ENCODE results near the gene AXL. TPM values are rescaled to one million over a fixed set of nuclear protein-coding genes. Genes with fewer than 3 reads are reported as not detected.

AXL gene
- total and polyA plus RNA-seq, 9 of the 15 experiments (the other 6 are each of a cell fraction or from before 2014, with no cell fraction given): 0.80 to 6.6 (median 1.6) TPM

GRCh38 chr19:41274802-41275201, 55.8 kb downstream of the AXL start:
- BruUV-seq (replicated peaks): TSS peak; percentile 10
- H3K36me3 ChIP-seq (ENCODE audit: control insufficient read depth, insufficient read depth, low read length): peaks cover 98% of the 10 kb centered on the region
- TF ChIP-seq BCL6 (CRISPR knock-in tag; IDR thresholded peaks at IDR 0.05) (no peak), CHAMP1 (IDR thresholded peaks at IDR 0.05) (no peak), EGR1 (conservative IDR thresholded peaks at IDR 0.05) (no peak), PYGO2 (tag; IDR thresholded peaks at IDR 0.05) (no peak), ESRRB (CRISPR knock-in tag; IDR thresholded peaks at IDR 0.05; ENCODE audit: borderline replicate concordance) (no peak), HLTF (IDR thresholded peaks at IDR 0.05) (no peak), ZNF57 (CRISPR knock-in tag; IDR thresholded peaks at IDR 0.05) (no peak), HDAC8 (tag; IDR thresholded peaks at IDR 0.05) (no peak), CHD1 (IDR thresholded peaks at IDR 0.05; ENCODE audit: low read length) (no peak), FOXM1 (IDR thresholded peaks at IDR 0.05; ENCODE audit: low read depth) (no peak), FOXM1 (CRISPR knock-in tag; IDR thresholded peaks at IDR 0.05; ENCODE audit: low read depth) (no peak), KLF1 (tag; IDR thresholded peaks at IDR 0.05) (no peak), ZNF212 (CRISPR knock-in tag; IDR thresholded peaks at IDR 0.05) (no peak), FOXA1 (IDR thresholded peaks at IDR 0.05; ENCODE audit: borderline replicate concordance) (no peak), SMARCE1 (IDR thresholded peaks at IDR 0.05) (no peak)
- H3K4me1 ChIP-seq (replicated peaks in 1 of 2; ENCODE audit: control insufficient read depth in 2 of 2, insufficient read depth in 2 of 2, low read length in 2 of 2): no peaks in the 10 kb centered on the region
- ATAC-seq: no peak
- H3K9me1 ChIP-seq (ENCODE audit: control insufficient read depth, insufficient read depth, low read length): no peaks in the 10 kb centered on the region
- H3K9ac ChIP-seq (ENCODE audit: insufficient read depth in 1 of 2, low read depth in 2 of 2, low read length in 2 of 2): no peak overlapping the region
- no peak overlapping the region for H3K27ac ChIP-seq (ENCODE audit: extremely low read depth, low read depth, low read length)
- in situ Hi-C loops (cut with MboI) (no loop called here), intact Hi-C loops (cut with micrococcal nuclease) (no loop called here)
- H2AFZ ChIP-seq (ENCODE audit: low read depth, low read length): no peak overlapping the region
- H3K79me2 ChIP-seq (ENCODE audit: control insufficient read depth, insufficient read depth, low read length): no peaks in the 10 kb centered on the region
- H3K27me3 ChIP-seq (ENCODE audit: control insufficient read depth in 2 of 2, insufficient read depth in 2 of 2, low read length in 2 of 2): no peaks in the 10 kb centered on the region
- POLR2A ChIA-PET: interaction anchor here (1.0 to 2.0 kb wide), 2 partner anchors 11 to 20 kb away, joined by 3 to 12 read pairs; partner anchors contain the start of gene HNRNPUL1
- CTCF ChIA-PET (ENCODE audit: low intra/inter-chr PET ratio): no interaction called here
- H3K4me3 ChIP-seq: no peak overlapping the region
- 96% methylated on average over 5 of the region's 5 CpGs for WGBS (ENCODE audit: insufficient coverage, low coverage, missing lambda C conversion rate)
- FAIRE-seq: no peak
- no peak overlapping the region for H3K4me2 ChIP-seq (ENCODE audit: insufficient read depth, low read length)
- H4K20me1 ChIP-seq (replicated peaks; ENCODE audit: control insufficient read depth, insufficient read depth, low read length): no peaks in the 10 kb centered on the region
- no peaks in the 10 kb centered on the region for H3K9me3 ChIP-seq (replicated peaks; ENCODE audit: control insufficient read depth, insufficient read depth, low read depth, low read length)
- no peak for DNase-seq (ENCODE audit: extremely low read depth in 1 of 4, low spot score in 3 of 4)
